Tongue (tissue), 2 donors: ENCODE results near the gene AXIN1. TPM values are rescaled to one million over a fixed set of nuclear protein-coding genes. Genes with fewer than 3 reads are reported as not detected.
A peak's percentile ranks its signal among the peaks of the same experiment; 100 is the strongest.

Source experiments
- DNase-seq: peaks from one replicate; pipeline ENCODE4 v3.0.0-alpha.2; 2015
- total RNA-seq: library from RNA; depleted of rRNA; stranded (reverse); fragments of >200 nt; gene quantifications from one replicate; pipeline ENCODE4 v1.2.3, GENCODE V29; 2014

AXIN1 gene
- total RNA-seq, 1 donor from 2014 or later, result 18.3 TPM

GRCh38 chr16:240559-240958 lies 112.0 kb downstream of the AXIN1 start:
- DNase-seq, result no peak

GRCh38 chr16:239948-240277 lies 112.6 kb downstream of the AXIN1 start:
- DNase-seq, result peak; percentile 16

Other genes starting within 250 kb of the AXIN1 start
- gene NPRL3, start 214.1 kb downstream of the AXIN1 start, total RNA-seq, result 15.7 TPM
- 6.7 TPM for gene HBZ, start 200.1 kb downstream of the AXIN1 start, total RNA-seq
- gene HBM, start 186.7 kb downstream of the AXIN1 start, total RNA-seq, result 19.6 TPM
- 803 TPM for gene HBA2, start 179.8 kb downstream of the AXIN1 start, total RNA-seq
- 357 TPM for gene HBA1, start 176.0 kb downstream of the AXIN1 start, total RNA-seq
- gene HBQ1, start 172.3 kb downstream of the AXIN1 start, total RNA-seq, result not detected
- gene LUC7L, start 123.3 kb downstream of the AXIN1 start, total RNA-seq, result 60.5 TPM
- 92.7 TPM for gene FAM234A, start 117.9 kb downstream of the AXIN1 start, total RNA-seq
- 2.3 TPM for gene RGS11, start 76.8 kb downstream of the AXIN1 start, total RNA-seq
- gene ARHGDIG, start 72.1 kb downstream of the AXIN1 start, total RNA-seq, result 1.7 TPM
- 2.7 TPM for gene PDIA2, start 69.6 kb downstream of the AXIN1 start, total RNA-seq
- 41.7 TPM for gene MRPL28, start 17.8 kb upstream of the AXIN1 start, total RNA-seq
- 29.6 TPM for gene PGAP6, start 29.3 kb upstream of the AXIN1 start, total RNA-seq
- gene NME4, start 44.5 kb upstream of the AXIN1 start, total RNA-seq, result 22.8 TPM
- gene DECR2, start 49.2 kb upstream of the AXIN1 start, total RNA-seq, result 14.1 TPM
- 39.2 TPM for gene RAB11FIP3, start 72.9 kb upstream of the AXIN1 start, total RNA-seq
- 23.7 TPM for gene CAPN15, start 175.0 kb upstream of the AXIN1 start, total RNA-seq
- gene PRR35, start 207.7 kb upstream of the AXIN1 start, total RNA-seq, result not detected
- gene NHLRC4, start 214.3 kb upstream of the AXIN1 start, total RNA-seq, result 0.41 TPM
- gene PIGQ, start 217.2 kb upstream of the AXIN1 start, total RNA-seq, result 9.9 TPM
- 18.2 TPM for gene RAB40C, start 237.3 kb upstream of the AXIN1 start, total RNA-seq